Activated naive CD4-positive, alpha-beta T cell (primary cell): ENCODE results near the gene IDH3B.

Experiments
- DNase-seq, 4 experiments: peaks; one replicate each; lab custom pipeline; 2025; lab: John Stamatoyannopoulos, UW

The IDH3B gene

GRCh38 chr20:2657241-2657640, 6.8 kb downstream of the IDH3B start:
- DNase-seq: no peak

GRCh38 chr20:2656471-2657117, 7.4 kb downstream of the IDH3B start:
- no peak for DNase-seq

GRCh38 chr20:2655331-2656116, 8.5 kb downstream of the IDH3B start:
- no peak for DNase-seq

GRCh38 chr20:2654831-2655230, 9.2 kb downstream of the IDH3B start:
- no peak for DNase-seq

- DNase-seq: no peak
Measured at GRCh38 chr20:2654384-2654822, 9.6 kb downstream of the IDH3B start.

- no peak for DNase-seq
Measured at GRCh38 chr20:2653556-2654383, 10.2 kb downstream of the IDH3B start.

GRCh38 chr20:2652724-2653555, 11.1 kb downstream of the IDH3B start:
- DNase-seq: peak in 1 of 4 experiments; percentile 57

GRCh38 chr20:2651772-2652723, 12.0 kb downstream of the IDH3B start, which contains the start of gene NOP56:
TSS of gene NOP56 (plus strand) at chr20:2652632. CDS start at chr20:2652661, 29 bp downstream.
- DNase-seq: peak; percentile 87 to 97 (median 94)

GRCh38 chr20:2643708-2644107, 20.3 kb downstream of the IDH3B start:
- no peak for DNase-seq

GRCh38 chr20:2640899-2641298, 23.1 kb downstream of the IDH3B start:
- DNase-seq: no peak

GRCh38 chr20:2640260-2640659, 23.8 kb downstream of the IDH3B start:
- no peak for DNase-seq

GRCh38 chr20:2637246-2637645, 26.8 kb downstream of the IDH3B start:
- no peak for DNase-seq

- no peak for DNase-seq
Measured at GRCh38 chr20:2633381-2633780, 30.6 kb downstream of the IDH3B start.

GRCh38 chr20:2631228-2631627, 32.8 kb downstream of the IDH3B start:
- DNase-seq: no peak

GRCh38 chr20:2626853-2627541, 37.0 kb downstream of the IDH3B start:
- no peak for DNase-seq

- DNase-seq: no peak
Measured at GRCh38 chr20:2625062-2625461, 39.0 kb downstream of the IDH3B start.

GRCh38 chr20:2624190-2624589, 39.8 kb downstream of the IDH3B start:
- DNase-seq: no peak

GRCh38 chr20:2619961-2620595, 43.9 kb downstream of the IDH3B start:
- no peak for DNase-seq

- no peak for DNase-seq
Measured at GRCh38 chr20:2619337-2619736, 44.7 kb downstream of the IDH3B start.
